Fibroblast of skin of right quadriceps (primary cell): ENCODE results near the gene HSF4.
A peak's percentile ranks its signal among the peaks of the same experiment; 100 is the strongest.

ENCODE experiments used
- DNase-seq: peaks from one replicate; pipeline ENCODE4 v3.0.0-alpha.2; 2013

The HSF4 gene

GRCh38 chr16:67150833-67151396 is 13.6 kb upstream of the HSF4 start, which contains the start of gene B3GNT9:
TSS of gene B3GNT9 (minus strand) at chr16:67150998. CDS start at chr16:67150485, 513 bp downstream.
- DNase-seq, result peak; percentile 75

DNA sequence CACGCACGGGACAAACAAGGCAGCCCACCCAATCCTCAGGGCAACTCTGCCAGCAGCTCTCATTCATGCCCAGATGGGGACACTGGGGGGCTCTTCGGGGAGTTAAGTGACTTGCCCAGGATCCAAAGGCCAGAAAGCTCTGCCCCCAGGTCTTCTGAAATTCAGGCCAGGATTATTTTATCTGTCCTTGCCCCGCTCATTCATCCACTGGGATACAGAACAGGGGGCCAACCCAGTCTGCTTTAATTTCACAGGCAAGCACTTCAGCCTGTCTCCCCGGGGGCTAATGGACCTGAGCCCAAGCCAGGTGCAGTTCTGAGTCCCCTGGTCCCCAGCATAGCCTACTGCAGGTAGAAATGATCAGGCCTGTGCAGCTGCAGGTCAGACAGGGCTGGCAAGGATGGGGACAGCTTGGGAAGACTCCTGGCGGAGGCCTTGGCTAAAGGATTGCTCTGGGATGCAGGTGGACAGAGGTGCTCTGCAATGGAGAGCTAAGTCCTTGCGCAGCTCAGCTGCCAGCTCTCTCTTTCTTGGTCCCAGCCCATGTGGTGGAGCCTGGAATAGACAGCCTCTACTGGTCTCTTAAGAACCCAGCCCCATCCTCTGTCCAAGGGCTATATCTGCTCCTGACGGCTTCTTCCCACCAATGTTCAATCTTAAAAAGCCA is 13.0 kb upstream of the HSF4 start:
- DNase-seq, result no peak

DNA sequence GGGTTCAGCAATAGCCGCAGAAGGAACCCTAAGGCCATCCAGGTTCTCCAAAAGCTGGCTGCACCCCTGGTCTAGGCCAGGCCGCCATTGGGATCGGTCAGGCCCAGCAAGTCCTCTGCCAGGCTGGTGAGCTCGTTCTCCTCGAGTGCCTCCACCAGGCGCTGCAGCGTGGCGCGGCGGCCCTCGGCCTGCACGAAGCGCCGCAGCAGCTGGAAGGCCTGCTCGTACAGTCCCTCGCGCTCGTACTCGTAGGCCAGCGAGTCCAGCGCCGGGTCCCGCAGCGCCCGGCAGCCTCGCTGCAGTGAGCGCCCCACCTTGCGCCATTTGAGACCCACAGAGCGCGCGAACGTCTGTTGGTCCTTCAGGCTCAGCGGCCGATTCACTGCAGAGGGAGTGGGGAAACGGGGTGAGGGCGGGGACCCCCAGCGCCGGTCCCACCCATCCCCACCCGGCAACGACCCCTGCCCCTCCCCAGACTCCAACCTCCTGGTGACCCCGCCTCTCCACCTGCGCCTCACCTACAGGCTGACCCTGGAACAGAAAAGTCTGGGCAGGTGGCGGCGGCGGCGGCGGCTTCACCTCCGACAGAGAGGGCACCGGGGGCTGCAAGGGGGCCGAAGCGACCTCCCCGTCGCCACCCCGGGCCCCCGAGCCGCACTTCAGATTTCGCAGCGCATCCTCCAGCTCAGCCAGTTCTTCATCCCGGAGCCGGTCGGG is 9.8 kb upstream of the HSF4 start:
- DNase-seq, result no peak

GRCh38 chr16:67155295-67156142 is 9.0 kb upstream of the HSF4 start:
- peak; percentile 62 for DNase-seq

DNA sequence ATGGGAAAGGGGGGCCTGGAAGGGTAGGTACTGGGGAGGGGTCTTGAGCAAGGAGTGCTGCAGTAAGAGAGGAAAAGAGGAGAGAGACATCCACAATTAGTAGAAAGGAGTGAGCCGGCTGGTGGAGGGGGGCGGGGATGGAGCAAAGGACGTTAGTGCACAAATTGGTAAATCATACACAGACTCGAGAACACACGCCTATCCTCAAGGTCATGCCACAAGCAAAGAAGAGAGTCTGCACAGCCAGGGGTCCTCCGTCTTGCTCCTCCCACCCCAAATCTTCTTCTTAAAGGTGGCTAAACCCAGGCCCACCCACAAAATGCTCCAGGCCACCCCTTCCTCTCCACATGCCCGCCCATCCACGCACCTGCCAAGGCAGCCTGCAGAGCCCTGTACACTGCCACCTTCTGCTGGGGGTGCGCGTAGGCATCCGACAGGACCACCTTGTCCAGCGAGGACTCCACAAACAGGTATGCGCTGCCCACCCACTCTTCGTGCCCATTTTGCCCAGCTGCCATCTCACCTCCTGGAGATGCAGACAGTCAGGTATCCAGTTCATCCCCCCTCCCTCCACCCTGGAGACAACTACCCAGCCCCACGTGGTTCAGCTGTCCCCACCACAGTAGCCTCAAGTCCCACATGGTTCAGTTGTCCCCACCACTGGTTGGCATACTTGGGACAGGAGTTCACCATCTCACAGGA is 8.3 kb upstream of the HSF4 start:
- DNase-seq, result no peak

GRCh38 chr16:67157106-67157748 is 7.3 kb upstream of the HSF4 start:
- DNase-seq, result no peak

- DNase-seq, result no peak
Measured at GRCh38 chr16:67157892-67158635, 6.5 kb upstream of the HSF4 start.

GRCh38 chr16:67158637-67159600 is 5.6 kb upstream of the HSF4 start:
- DNase-seq, result no peak

DNA sequence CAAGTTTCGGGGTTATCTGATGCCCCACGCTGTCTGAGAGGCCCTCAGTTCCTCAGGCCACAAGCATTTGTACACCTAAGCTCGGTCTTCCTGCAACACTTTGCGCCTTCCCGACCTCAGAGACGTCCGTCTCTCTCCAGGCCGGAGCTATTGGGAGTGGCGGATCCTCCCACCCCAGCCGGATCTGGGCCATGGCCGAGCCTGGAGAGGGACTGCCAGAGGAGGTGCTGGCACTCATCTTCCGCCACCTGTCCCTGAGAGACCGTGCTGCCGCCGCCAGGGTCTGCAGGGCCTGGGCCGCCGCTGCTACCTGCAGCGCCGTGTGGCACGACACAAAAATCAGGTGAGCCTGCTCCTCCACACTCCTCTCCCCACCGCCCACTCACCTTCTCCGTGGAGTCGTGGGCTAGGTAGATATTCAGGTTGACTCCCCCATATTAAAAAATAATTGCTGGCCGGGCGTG is 2.9 kb upstream of the HSF4 start:
- no peak for DNase-seq

DNA sequence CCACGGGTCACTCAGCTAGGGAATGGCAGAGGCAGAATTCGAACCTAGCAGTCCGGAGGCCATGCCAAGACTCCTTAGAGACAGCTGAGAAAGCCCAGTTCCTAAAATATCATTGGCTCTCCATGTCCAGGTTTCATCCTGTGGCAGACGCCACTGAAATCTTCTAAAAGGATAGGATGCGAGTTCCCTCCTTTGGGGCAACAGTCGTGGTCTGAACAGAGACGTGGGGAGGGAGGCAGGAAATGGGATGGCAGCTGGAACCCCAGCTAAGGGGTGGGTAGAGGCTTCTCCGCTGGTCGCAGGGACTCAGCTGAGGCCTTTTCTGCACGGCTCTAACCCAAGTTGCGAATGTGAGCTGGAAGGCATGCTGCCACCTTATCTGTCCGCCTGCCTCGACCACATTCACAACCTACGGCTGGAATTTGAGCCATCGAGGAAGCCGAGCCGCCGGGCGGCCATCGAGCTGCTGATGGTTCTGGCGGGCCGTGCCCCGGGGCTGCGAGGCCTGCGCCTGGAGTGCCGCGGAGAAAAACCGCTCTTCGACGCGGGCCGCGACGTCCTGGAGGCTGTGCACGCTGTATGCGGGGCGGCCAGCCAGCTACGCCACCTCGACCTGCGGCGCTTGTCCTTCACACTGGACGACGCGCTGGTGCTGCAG is 1.9 kb upstream of the HSF4 start:
- DNase-seq, result no peak

- peak; percentile 29 for DNase-seq
Measured at GRCh38 chr16:67163164-67163998, 1.2 kb upstream of the HSF4 start.

DNA sequence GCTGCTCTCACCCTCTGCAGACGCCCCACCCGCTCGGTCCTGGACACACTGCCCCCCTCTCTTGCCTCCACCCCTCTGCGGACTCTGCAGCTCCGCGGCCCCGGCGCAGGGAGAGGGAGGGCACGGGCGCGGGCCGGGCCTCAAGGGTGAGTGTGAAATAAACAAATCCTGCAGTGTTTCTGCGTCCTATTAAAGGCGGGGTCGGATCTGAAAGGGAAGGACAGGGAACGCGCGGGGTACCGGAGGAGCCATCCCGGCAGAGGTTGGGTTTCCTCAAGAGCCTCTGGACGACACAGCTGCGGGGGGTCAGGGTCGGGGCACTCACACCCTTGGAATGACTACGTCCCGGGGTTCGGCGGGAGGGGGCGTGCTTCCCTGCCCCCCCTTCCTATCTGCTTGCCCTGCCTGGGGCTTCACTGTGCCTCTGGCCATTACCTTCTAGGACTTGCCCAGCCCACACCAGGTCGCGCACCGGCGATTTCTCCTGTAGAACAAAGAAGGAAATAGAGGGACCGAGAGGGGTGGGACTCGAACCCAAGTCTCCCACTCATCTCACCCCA is 466 bp upstream of the HSF4 start:
- DNase-seq, result no peak

- DNase-seq, result no peak
Measured at GRCh38 chr16:67165121-67166078, 855 bp downstream of the HSF4 start.

- DNase-seq, result no peak
Measured at GRCh38 chr16:67166110-67166547, 1.6 kb downstream of the HSF4 start.

- DNase-seq, result no peak
Measured at GRCh38 chr16:67166598-67167168, 2.1 kb downstream of the HSF4 start.

DNA sequence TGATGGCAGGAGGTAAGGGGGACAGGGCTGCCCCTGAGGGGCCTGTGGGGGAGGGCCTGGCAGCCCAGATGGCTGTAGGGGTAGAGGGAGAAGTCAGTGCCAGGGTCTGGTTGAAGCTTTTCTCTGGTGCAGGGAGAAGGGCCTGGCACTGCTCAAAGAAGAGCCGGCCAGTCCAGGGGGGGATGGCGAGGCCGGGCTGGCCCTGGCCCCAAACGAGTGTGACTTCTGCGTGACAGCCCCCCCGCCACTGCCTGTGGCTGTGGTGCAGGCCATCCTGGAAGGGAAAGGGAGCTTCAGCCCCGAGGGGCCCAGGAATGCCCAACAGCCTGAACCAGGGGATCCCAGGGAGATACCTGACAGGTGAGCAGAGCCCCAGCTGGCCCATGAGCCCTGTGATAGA is 3.0 kb downstream of the HSF4 start:
- DNase-seq, result no peak
